ENCODE measurements around the gene F2RL1. TPM values are rescaled to one million over a fixed set of nuclear protein-coding genes. Genes with fewer than 3 reads are reported as not detected.

F2RL1 gene
- total and polyA plus RNA-seq, 2 experiments from 2014 or later = 1.4 to 3.3 TPM

DNA sequence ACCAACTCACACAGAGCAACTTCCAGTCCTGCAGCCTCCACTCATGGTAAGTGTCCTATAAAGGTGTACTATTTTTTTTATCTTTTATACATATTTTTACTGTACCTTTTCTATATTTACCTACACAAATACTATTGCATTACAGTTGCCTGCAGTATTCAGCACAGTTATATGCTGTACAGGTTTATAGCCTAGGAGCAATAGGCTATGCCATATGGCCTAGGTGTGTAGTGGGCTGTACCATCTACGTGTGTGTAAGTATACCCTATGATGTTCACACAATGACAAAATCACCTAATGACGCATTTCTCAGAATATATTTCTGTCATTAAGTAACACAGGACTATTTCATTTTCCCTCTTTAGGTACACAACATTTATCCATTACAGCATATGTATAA, 47.7 kb downstream of the F2RL1 start:
- no peak overlapping the region for H2AFZ ChIP-seq
- no peaks in the 10 kb centered on the region for H3K9me2 ChIP-seq (ENCODE audit: insufficient read depth)
- no peak overlapping the region for H3K4me2 ChIP-seq (ENCODE audit: unreplicated experiment)
- H3K36me3 ChIP-seq (ENCODE audit: low read depth) = no peaks in the 10 kb centered on the region
- no peaks in the 10 kb centered on the region for H3K9me3 ChIP-seq (ENCODE audit: low read depth)
- H4K20me1 ChIP-seq (ENCODE audit: insufficient read depth) = no peaks in the 10 kb centered on the region
- H3K4me1 ChIP-seq (ENCODE audit: insufficient read depth) = no peaks in the 10 kb centered on the region
- H3K27ac ChIP-seq = no peak overlapping the region
- in situ Hi-C loops (cut with MboI) = no loop called here
- H3K79me2 ChIP-seq (ENCODE audit: insufficient read depth) = no peaks in the 10 kb centered on the region
- TF ChIP-seq EZH2 (IDR thresholded peaks at IDR 0.05; ENCODE audit: insufficient read depth, poor library complexity, severe bottlenecking) = no peak
- no peak for TF ChIP-seq EZH2phosphoT487 (IDR thresholded peaks at IDR 0.05; ENCODE audit: insufficient read depth, low read depth)
- no peaks in the 10 kb centered on the region for H3F3A ChIP-seq (ENCODE audit: insufficient read depth)
- WGBS, 2 experiments (ENCODE audit: low coverage in 1 of 2, low lambda C conversion rate in 2 of 2, missing lambda C conversion rate in 2 of 2) = 74 to 79% methylated on average over 2 of the region's 2 CpGs
- H3K4me3 ChIP-seq = no peak overlapping the region
- no peaks in the 10 kb centered on the region for H3K27me3 ChIP-seq (replicated peaks; ENCODE audit: insufficient read depth)
- no peak overlapping the region for H3K9ac ChIP-seq
- no peak for DNase-seq

DNA sequence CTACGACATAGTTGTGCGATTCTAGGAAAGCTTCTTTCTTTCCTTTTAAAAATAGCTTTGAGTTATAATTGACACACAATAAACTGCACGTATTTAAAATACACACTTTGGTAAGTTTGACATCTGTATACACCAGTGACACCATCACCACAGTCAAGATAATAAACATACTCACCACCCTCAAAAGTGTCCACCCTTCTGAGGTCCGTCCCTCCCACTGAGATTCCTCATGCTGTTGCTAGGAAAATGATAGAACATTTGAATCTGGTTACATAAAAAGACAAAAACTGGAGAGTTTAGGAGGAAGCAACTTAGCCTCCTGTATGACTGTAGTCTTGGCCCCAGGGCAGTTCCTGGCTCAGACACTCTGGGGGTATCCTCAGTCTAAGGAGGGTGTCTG, 48.2 kb downstream of the F2RL1 start:
- Histone ChIP-seq H3K9me2 (ENCODE audit: insufficient read depth) (no peaks in the 10 kb centered on the region), H3K36me3 (ENCODE audit: low read depth) (no peaks in the 10 kb centered on the region), H4K20me1 (ENCODE audit: insufficient read depth) (no peaks in the 10 kb centered on the region), H3K27ac (no peak overlapping the region), H3K4me1 (ENCODE audit: insufficient read depth) (no peaks in the 10 kb centered on the region), H3F3A (ENCODE audit: insufficient read depth) (no peaks in the 10 kb centered on the region), H3K27me3 (replicated peaks; ENCODE audit: insufficient read depth) (no peaks in the 10 kb centered on the region), H3K9me3 (ENCODE audit: low read depth) (no peaks in the 10 kb centered on the region), H3K9ac (no peak overlapping the region), H2AFZ (no peak overlapping the region), H3K79me2 (ENCODE audit: insufficient read depth) (no peaks in the 10 kb centered on the region), H3K4me3 (no peak overlapping the region), H3K4me2 (ENCODE audit: unreplicated experiment) (no peak overlapping the region)
- in situ Hi-C loops (cut with MboI) = no loop called here
- no peak for TF ChIP-seq EZH2phosphoT487 (IDR thresholded peaks at IDR 0.05; ENCODE audit: insufficient read depth, low read depth)
- TF ChIP-seq EZH2 (IDR thresholded peaks at IDR 0.05; ENCODE audit: insufficient read depth, poor library complexity, severe bottlenecking) = no peak
- 53 to 57% methylated on average over 4 of the region's 4 CpGs for WGBS, 2 experiments (ENCODE audit: low coverage in 1 of 2, low lambda C conversion rate in 2 of 2, missing lambda C conversion rate in 2 of 2)
- DNase-seq = no peak

DNA sequence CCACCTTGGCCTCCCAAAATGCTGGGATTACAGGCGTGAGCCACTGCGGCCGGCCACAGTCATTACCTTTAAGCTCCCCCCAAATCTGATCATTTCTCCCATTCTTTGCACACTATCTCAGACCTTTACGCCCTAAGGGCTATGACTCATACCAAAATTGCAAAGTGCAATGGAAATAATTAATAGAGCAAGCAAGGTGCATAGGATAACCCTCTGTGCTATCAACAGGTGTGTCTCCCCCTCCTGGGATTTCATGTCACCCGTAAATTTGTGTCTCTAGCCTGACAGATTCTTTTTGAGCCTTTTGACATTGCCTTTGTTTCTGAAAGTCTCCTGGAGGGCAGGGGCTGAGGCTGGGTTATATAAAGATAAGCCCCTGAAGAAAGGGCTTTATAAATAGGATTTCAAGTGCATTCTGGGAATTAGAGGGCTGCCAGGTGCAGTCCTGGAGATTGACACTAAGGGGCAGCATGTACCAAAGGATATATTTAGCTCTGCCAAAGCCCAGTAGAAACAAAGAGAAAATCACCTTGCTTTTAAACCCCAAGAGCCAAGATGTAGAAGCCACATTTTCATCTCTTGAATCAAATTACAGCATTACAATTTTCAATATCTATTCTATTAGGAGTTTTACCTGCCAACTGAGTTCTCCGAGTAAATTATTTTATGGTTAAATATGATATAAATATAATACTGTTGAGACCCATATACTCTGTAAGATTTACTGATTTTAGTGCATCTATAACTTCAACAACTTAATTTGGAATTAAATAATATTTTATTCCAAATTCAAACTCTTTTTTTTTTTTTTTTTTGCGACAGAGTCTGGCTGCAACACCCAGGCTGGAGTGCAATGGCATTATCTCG, 49.2 kb downstream of the F2RL1 start:
- Histone ChIP-seq H3K27ac (no peak overlapping the region), H3K4me1 (ENCODE audit: insufficient read depth) (no peaks in the 10 kb centered on the region), H3K36me3 (ENCODE audit: low read depth) (no peaks in the 10 kb centered on the region), H3K27me3 (replicated peaks; ENCODE audit: insufficient read depth) (no peaks in the 10 kb centered on the region), H3K9me2 (ENCODE audit: insufficient read depth) (no peaks in the 10 kb centered on the region), H3K4me3 (no peak overlapping the region), H3K9ac (no peak overlapping the region), H3F3A (ENCODE audit: insufficient read depth) (no peaks in the 10 kb centered on the region), H3K4me2 (ENCODE audit: unreplicated experiment) (no peak overlapping the region), H3K79me2 (ENCODE audit: insufficient read depth) (no peaks in the 10 kb centered on the region), H3K9me3 (ENCODE audit: low read depth) (no peaks in the 10 kb centered on the region), H2AFZ (no peak overlapping the region), H4K20me1 (ENCODE audit: insufficient read depth) (no peaks in the 10 kb centered on the region)
- WGBS, 2 experiments (ENCODE audit: low coverage in 1 of 2, low lambda C conversion rate in 2 of 2, missing lambda C conversion rate in 2 of 2) = 61 to 64% methylated on average over 8 of the region's 8 CpGs
- in situ Hi-C loops (cut with MboI) = no loop called here
- DNase-seq = peak; percentile 77
- TF ChIP-seq EZH2 (IDR thresholded peaks at IDR 0.05; ENCODE audit: insufficient read depth, poor library complexity, severe bottlenecking) = no peak
- no peak for TF ChIP-seq EZH2phosphoT487 (IDR thresholded peaks at IDR 0.05; ENCODE audit: insufficient read depth, low read depth)

DNA sequence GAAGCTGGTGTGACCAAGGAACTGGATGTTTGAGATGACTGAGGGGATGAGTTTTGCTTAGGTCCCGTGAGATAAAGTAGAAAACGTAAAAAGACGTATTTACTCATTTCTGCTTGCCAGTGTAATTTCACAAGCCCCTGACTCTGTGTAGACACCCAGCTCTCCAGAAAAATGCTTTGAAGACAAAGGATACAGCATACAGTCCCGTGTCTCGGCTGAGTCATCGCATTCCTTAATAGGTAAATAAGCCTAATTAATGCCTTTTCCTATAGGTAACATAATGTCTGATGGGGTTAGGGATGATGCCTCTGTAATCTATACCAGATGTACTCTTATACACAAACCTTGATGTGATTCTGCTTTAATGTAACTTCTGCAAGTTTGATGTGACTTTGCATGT, 51.2 kb downstream of the F2RL1 start:
- DNase-seq = no peak
- in situ Hi-C loops (cut with MboI) = no loop called here

More for the DNA sequence above, 51.2 kb downstream of the F2RL1 start:
- Histone ChIP-seq H3K9ac (no peak overlapping the region), H3K27ac (no peak overlapping the region), H4K20me1 (ENCODE audit: insufficient read depth) (no peaks in the 10 kb centered on the region), H3K4me1 (ENCODE audit: insufficient read depth) (no peaks in the 10 kb centered on the region), H3K9me2 (ENCODE audit: insufficient read depth) (no peaks in the 10 kb centered on the region), H3K4me3 (no peak overlapping the region), H2AFZ (no peak overlapping the region), H3F3A (ENCODE audit: insufficient read depth) (no peaks in the 10 kb centered on the region), H3K79me2 (ENCODE audit: insufficient read depth) (no peaks in the 10 kb centered on the region), H3K4me2 (ENCODE audit: unreplicated experiment) (no peak overlapping the region), H3K36me3 (ENCODE audit: low read depth) (no peaks in the 10 kb centered on the region), H3K27me3 (replicated peaks; ENCODE audit: insufficient read depth) (no peaks in the 10 kb centered on the region), H3K9me3 (ENCODE audit: low read depth) (no peaks in the 10 kb centered on the region)
- 52 to 53% methylated on average over 6 of the region's 6 CpGs for WGBS, 2 experiments (ENCODE audit: low coverage in 1 of 2, low lambda C conversion rate in 2 of 2, missing lambda C conversion rate in 2 of 2)
- no peak for TF ChIP-seq EZH2 (IDR thresholded peaks at IDR 0.05; ENCODE audit: insufficient read depth, poor library complexity, severe bottlenecking)
- TF ChIP-seq EZH2phosphoT487 (IDR thresholded peaks at IDR 0.05; ENCODE audit: insufficient read depth, low read depth) = no peak
